GM13976 (cell line): Measurements from ENCODE around the gene DAB1.

ENCODE experiments used
- DNase-seq: peaks from one replicate; pipeline ENCODE4 v3.0.0; 2012; ENCODE audit warnings: low spot score
- in situ Hi-C: fragments of 300-500 bp; cut with MboI; formaldehyde crosslinking; loops from one replicate; pipeline ENCODE4 v1.12.0; 2022; ENCODE audit warnings: low sequenced_read_pairs, mixed read lengths, inconsistent platforms; ENCODE audit not compliant: unreplicated experiment
- TF ChIP-seq, protein P1 (sequence below): IDR thresholded peaks from 2 replicates; pipeline ENCODE4 v1.5.1; 2012; ENCODE audit warnings: borderline replicate concordance, mild to moderate bottlenecking; ENCODE audit not compliant: insufficient read depth; ENCODE audit errors: extremely low read depth, missing control alignments, control extremely low read depth

Gene DAB1

DNA sequence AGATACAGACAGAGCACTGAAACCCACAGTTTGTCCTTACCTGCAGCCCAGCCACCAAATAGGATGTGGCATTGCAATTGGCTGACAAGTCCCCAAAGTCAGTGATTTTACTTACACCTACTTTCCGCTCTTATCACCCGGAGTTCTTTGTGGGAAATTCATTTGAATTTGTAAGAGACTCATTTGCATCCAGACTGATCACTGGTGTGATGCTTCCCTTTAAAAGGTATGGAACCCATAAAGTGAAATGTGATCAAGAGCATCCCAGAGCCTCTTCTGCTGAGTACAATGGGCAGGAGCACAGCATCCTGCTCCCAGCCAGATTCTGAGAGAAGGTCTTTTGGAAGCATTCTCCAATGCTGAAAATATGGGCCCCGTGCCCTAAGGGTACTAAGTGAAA is 161.4 kb downstream of the DAB1 start:
- TF ChIP-seq, protein P1, sequence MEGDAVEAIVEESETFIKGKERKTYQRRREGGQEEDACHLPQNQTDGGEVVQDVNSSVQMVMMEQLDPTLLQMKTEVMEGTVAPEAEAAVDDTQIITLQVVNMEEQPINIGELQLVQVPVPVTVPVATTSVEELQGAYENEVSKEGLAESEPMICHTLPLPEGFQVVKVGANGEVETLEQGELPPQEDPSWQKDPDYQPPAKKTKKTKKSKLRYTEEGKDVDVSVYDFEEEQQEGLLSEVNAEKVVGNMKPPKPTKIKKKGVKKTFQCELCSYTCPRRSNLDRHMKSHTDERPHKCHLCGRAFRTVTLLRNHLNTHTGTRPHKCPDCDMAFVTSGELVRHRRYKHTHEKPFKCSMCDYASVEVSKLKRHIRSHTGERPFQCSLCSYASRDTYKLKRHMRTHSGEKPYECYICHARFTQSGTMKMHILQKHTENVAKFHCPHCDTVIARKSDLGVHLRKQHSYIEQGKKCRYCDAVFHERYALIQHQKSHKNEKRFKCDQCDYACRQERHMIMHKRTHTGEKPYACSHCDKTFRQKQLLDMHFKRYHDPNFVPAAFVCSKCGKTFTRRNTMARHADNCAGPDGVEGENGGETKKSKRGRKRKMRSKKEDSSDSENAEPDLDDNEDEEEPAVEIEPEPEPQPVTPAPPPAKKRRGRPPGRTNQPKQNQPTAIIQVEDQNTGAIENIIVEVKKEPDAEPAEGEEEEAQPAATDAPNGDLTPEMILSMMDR = no peak
- DNase-seq = no peak
- in situ Hi-C loops = no loop called here

DNA sequence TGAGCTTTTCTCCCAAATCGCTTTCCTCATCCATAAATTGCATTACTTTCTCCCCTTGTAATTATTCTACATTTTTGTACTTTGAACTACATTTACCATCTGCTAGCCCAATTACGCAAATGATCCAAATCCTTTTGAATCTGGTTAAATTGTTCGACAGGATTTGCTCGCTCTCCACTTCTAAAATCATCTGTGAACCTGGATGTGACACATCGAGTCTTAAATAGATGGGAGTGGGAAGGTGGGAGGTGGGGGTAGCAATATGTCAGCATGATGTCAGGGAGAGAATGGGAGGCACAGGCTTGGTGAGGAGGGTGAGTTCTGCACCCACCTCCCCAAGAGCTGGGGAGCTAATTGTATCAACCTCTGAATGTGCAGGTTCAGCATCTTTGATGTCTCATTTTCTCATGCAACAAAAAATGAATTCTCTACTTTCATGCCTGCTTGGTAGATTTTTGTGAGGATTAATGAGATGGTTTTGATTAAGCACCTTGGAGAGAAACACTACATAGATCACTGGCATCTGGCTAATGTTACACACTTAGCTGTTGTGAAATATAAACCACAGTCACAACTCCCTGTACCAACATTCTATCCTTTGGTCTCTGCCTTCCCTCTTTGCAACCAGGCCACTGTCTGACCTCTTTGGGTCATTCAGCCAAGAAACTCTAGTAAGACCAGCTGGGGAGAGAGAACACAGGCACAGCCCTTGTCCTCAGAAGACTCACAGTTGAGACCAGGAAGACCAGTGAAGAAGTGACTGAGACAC is 165.1 kb downstream of the DAB1 start:
- DNase-seq = no peak
- TF ChIP-seq, protein P1 = no peak
- in situ Hi-C loops = no loop called here

DNA sequence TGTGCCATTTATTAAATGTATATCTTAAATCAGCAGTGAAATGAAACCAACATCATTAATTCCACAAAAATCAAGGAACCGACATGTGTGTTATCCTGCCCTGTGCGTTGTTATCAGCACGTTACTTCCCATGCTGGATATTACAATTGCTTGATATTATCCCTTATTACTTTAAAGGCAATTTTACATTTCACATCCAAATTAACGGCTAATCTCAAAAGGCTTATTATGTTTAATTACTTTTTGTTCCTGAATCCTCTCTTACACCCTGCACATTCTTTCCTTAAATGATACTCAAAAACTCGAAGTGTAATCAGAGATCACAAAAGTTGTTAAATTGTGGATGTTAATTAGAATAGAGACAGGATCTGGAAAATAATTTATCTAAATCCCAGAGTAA is 167.9 kb downstream of the DAB1 start:
- no peak for DNase-seq
- in situ Hi-C loops = no loop called here
- TF ChIP-seq, protein P1 = no peak

DNA sequence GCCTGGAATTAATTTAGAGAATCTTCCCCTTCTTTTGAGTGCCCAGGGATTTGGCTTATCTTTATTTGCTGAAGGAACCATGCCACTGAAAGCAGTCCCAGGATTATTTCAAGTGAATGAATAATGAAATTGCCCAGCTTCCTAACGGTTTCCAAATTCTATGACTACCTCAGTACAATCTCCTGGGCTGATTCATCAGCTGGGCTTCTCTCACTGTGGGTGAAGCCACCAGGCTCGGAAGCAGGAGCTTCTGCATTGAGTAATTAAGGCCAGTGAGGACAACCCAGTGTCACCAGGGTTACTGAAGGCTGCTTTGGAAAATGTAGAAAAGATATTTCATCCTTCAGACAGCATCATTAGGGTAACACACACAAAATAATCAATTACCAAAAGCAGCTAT is 169.8 kb downstream of the DAB1 start:
- in situ Hi-C loops = no loop called here
- TF ChIP-seq, protein P1 = no peak
- no peak for DNase-seq

DNA sequence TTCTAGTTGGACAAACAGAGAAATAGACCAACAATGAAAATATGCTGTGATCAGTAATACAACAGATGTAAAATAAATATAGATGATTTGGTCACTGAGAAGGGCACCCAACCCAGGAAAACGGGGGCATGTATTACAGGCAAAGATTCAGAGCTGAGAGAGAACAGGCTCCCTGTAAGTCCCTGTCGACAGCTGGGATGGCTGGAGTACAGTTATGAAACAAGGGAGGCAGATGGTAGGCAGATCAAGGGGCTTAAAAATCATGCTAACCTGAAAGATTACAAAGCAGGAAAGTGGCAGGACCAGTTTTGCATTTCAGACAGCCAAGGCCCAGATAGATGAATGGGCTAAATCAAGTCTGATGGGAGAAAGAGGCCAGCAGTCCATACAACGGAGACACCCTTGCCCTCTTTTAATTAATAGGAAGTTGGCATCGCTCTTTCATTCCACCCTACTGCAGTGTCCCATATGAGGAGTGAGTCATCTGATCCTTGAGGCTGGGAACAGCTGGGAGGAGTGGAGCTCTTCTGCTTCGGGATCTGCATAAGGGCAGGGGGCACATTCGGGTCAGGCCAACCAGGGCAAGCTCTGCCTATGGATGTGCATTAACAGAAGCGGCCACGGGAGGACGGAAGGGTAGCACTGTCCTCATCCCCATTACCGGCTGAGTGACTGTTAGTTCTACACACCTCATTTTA is 171.1 kb downstream of the DAB1 start:
- in situ Hi-C loops = no loop called here
- no peak for DNase-seq
- TF ChIP-seq, protein P1 = no peak

DNA sequence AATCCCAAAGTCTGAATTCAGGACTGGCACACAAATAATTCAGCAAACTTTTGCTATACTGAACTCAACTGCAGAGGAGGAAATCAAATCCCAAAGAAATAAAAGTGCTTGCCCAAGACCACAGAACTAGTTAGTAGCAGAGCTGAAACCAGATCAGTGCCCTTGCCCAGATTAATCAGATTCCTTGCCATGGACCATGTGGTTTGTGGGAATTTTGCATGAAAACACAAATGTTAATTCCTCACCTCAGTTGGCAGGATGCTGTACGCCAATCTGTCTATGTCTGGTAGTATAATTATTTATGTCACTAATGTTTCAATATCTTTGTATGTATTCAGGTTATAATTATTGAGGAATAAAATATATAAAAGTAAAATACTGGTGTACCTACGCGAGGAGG is 173.8 kb downstream of the DAB1 start:
- TF ChIP-seq, protein P1 = no peak
- in situ Hi-C loops = no loop called here
- DNase-seq = no peak
